ENCODE measurements around the gene RBMX.
A peak's percentile ranks its signal among the peaks of the same experiment; 100 is the strongest.
"Not testable (repeated sequence)": the region's sequence is repeated elsewhere in the genome, so short reads cannot be mapped to it uniquely, and the experiment has no call there.

DNA sequence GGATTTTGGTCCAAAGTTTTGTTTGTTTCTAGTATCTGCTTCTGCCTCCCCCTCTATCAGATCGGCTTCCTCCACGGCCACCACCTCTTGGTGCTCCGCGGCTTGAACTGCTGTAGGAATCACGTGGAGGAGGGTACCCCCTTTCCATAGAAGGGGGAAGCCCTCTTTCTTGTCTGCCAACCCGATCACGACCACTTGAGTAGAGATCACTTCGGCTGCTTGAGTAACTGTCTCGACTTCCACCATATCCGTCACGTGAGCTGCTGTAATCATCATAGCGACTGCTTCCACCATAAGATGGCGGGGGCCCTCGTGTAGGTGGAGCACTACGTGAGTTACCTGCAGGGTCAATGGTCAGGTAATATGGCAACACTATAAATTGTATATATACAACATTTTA lies 6.4 kb downstream of the RBMX start:
- TF ChIP-seq, protein P1, sequence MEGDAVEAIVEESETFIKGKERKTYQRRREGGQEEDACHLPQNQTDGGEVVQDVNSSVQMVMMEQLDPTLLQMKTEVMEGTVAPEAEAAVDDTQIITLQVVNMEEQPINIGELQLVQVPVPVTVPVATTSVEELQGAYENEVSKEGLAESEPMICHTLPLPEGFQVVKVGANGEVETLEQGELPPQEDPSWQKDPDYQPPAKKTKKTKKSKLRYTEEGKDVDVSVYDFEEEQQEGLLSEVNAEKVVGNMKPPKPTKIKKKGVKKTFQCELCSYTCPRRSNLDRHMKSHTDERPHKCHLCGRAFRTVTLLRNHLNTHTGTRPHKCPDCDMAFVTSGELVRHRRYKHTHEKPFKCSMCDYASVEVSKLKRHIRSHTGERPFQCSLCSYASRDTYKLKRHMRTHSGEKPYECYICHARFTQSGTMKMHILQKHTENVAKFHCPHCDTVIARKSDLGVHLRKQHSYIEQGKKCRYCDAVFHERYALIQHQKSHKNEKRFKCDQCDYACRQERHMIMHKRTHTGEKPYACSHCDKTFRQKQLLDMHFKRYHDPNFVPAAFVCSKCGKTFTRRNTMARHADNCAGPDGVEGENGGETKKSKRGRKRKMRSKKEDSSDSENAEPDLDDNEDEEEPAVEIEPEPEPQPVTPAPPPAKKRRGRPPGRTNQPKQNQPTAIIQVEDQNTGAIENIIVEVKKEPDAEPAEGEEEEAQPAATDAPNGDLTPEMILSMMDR (conservative IDR thresholded peaks at IDR 0.05; ENCODE audit: low read depth in 2 of 2): not testable (repeated sequence)
- TF ChIP-seq EZH2 (IDR thresholded peaks at IDR 0.05; ENCODE audit: low read depth, unreplicated experiment); EZH2phosphoT487 (IDR thresholded peaks at IDR 0.05; ENCODE audit: unreplicated experiment); ZNF331 (CRISPR knock-in tag; IDR thresholded peaks at IDR 0.05; ENCODE audit: low read depth); ZNF114 (CRISPR knock-in tag; IDR thresholded peaks at IDR 0.05); CREB1 (CRISPR knock-in tag; IDR thresholded peaks at IDR 0.05; ENCODE audit: low read depth); STAT1 (IDR thresholded peaks at IDR 0.05; ENCODE audit: unreplicated experiment): not testable (repeated sequence)
- TF ChIP-seq POLR2AphosphoS5 (IDR thresholded peaks at IDR 0.05; ENCODE audit: low read depth): peak; percentile 19; the same call in 1 of the 2 replicates
- TF ChIP-seq, protein P2, sequence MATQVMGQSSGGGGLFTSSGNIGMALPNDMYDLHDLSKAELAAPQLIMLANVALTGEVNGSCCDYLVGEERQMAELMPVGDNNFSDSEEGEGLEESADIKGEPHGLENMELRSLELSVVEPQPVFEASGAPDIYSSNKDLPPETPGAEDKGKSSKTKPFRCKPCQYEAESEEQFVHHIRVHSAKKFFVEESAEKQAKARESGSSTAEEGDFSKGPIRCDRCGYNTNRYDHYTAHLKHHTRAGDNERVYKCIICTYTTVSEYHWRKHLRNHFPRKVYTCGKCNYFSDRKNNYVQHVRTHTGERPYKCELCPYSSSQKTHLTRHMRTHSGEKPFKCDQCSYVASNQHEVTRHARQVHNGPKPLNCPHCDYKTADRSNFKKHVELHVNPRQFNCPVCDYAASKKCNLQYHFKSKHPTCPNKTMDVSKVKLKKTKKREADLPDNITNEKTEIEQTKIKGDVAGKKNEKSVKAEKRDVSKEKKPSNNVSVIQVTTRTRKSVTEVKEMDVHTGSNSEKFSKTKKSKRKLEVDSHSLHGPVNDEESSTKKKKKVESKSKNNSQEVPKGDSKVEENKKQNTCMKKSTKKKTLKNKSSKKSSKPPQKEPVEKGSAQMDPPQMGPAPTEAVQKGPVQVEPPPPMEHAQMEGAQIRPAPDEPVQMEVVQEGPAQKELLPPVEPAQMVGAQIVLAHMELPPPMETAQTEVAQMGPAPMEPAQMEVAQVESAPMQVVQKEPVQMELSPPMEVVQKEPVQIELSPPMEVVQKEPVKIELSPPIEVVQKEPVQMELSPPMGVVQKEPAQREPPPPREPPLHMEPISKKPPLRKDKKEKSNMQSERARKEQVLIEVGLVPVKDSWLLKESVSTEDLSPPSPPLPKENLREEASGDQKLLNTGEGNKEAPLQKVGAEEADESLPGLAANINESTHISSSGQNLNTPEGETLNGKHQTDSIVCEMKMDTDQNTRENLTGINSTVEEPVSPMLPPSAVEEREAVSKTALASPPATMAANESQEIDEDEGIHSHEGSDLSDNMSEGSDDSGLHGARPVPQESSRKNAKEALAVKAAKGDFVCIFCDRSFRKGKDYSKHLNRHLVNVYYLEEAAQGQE (IDR thresholded peaks at IDR 0.05; ENCODE audit: unreplicated experiment): not testable (repeated sequence)
